CD4-positive, alpha-beta memory T cell (primary cell): ENCODE data around the gene IL18RAP. TPM values are rescaled to one million over a fixed set of nuclear protein-coding genes. Genes with fewer than 3 reads are reported as not detected.
A peak's percentile ranks its signal among the peaks of the same experiment; 100 is the strongest.

Experiments used
- microRNA-seq: library from miRNA; unstranded; fragments of <30 nt; microRNA quantifications from one replicate; pipeline ENCODE4 v1.2.0, GENCODE V29; 2021; ENCODE audit warnings: borderline replicate concordance, borderline number of aligned reads, borderline microRNAs expressed, mixed read lengths
- polyA plus RNA-seq, 2 donors: library from polyadenylated mRNA; unstranded; fragments of 300-500 nt; fragmentation: Illumina TruSeq; gene quantifications; one replicate each; pipeline ENCODE4 v1.2.3, GENCODE V29; 2021
- total RNA-seq, 2 experiments: library from RNA; stranded (reverse); gene quantifications; one replicate each; pipeline ENCODE4 v1.2.3, GENCODE V29; 2021

Gene IL18RAP
- total and polyA plus RNA-seq, 4 experiments from 2014 or later, result 0.33 to 6.5 (median 4.6) TPM

Small RNA genes lying within 50 kb of the gene (microRNA-seq; reads per million reads assigned to microRNA genes)
- gene MIR4772, result 16.0 reads per million, percentile 48 among the genes with 10 or more reads in this experiment

Other genes starting within 250 kb of the IL18RAP start
- gene IL1RL2, start 236.1 kb upstream of the IL18RAP start, total RNA-seq, result under 1 TPM in 1 of 2 experiments, not detected in 1; 0.23 TPM
- gene IL1RL2, start 236.1 kb upstream of the IL18RAP start, polyA plus RNA-seq, result not detected
- gene IL1RL1, start 111.6 kb upstream of the IL18RAP start, total RNA-seq, result under 1 TPM; 0.26 to 0.33 TPM
- under 1 TPM in 1 of 2 donors, not detected in 1; 0.29 TPM for gene IL1RL1, start 111.6 kb upstream of the IL18RAP start, polyA plus RNA-seq
- gene IL18R1, start 67.4 kb upstream of the IL18RAP start, total RNA-seq, result 10 to 100 TPM in 1 of 2 experiments, 1 to 10 TPM in 1; 9.5 to 11.0 TPM
- 10 to 100 TPM; 12.4 to 18.4 TPM for gene IL18R1, start 67.4 kb upstream of the IL18RAP start, polyA plus RNA-seq
- gene SLC9A4, start 50.1 kb downstream of the IL18RAP start, total RNA-seq, result under 1 TPM in 1 of 2 experiments, not detected in 1; 0.08 TPM
- not detected for gene SLC9A4, start 50.1 kb downstream of the IL18RAP start, polyA plus RNA-seq
- gene SLC9A2, start 196.4 kb downstream of the IL18RAP start, total RNA-seq, result not detected
- gene SLC9A2, start 196.4 kb downstream of the IL18RAP start, polyA plus RNA-seq, result not detected